ENCODE measurements around the gene BFAR. TPM values are rescaled to one million over a fixed set of nuclear protein-coding genes. Genes with fewer than 3 reads are reported as not detected.

Gene BFAR
- polyA plus RNA-seq, 1 of the 3 experiments (the other 2 are of a cell fraction): 48.3 TPM

GRCh38 chr16:14602443-14602963, 30.2 kb upstream of the BFAR start:
- no peak overlapping the region for H3K4me3 ChIP-seq (ENCODE audit: low read depth in 2 of 2, low read length in 1 of 2)
- H2AFZ ChIP-seq (ENCODE audit: low read depth): no peak overlapping the region
- DNase-seq: no peak
- ChIA-PET CTCF (no interaction called here), POLR2A (interaction anchor here (0.6 kb wide), 1 partner anchor 9 kb away, joined by 4 read pairs; no protein-coding TSS in a partner anchor)
- H3K27ac ChIP-seq (ENCODE audit: low read depth in 2 of 2, low read length in 1 of 2): no peak overlapping the region
- no peaks in the 10 kb centered on the region for H3K4me1 ChIP-seq (ENCODE audit: control insufficient read depth in 1 of 2, insufficient read depth in 2 of 2, low read depth in 1 of 2, low read length in 1 of 2)
- no peaks in the 10 kb centered on the region for H3K9me3 ChIP-seq
- no peaks in the 10 kb centered on the region for H3K9me2 ChIP-seq
- H4K20me1 ChIP-seq (ENCODE audit: insufficient read depth): peaks cover 3% of the 10 kb centered on the region; the same call in 1 of the 2 replicates
- WGBS (ENCODE audit: low lambda C conversion rate): 94% methylated on average over 6 of the region's 6 CpGs
- H3F3A ChIP-seq (replicated peaks; ENCODE audit: insufficient read depth): peaks cover 10% of the 10 kb centered on the region
- H3K4me2 ChIP-seq: no peak overlapping the region
- peaks cover 3% of the 10 kb centered on the region; the same call in 1 of the 2 replicates for H3K79me2 ChIP-seq (ENCODE audit: insufficient read depth)
- TF ChIP-seq NFIC (IDR thresholded peaks at IDR 0.05; ENCODE audit: borderline replicate concordance): no peak
- TF ChIP-seq RCOR1 (IDR thresholded peaks at IDR 0.05; ENCODE audit: low read length): no peak
- no peak for TF ChIP-seq RFX5 (IDR thresholded peaks at IDR 0.05; ENCODE audit: low read length)
- TF ChIP-seq GATA2 (CRISPR knock-in tag; IDR thresholded peaks at IDR 0.05): no peak
- TF ChIP-seq TEAD4 (IDR thresholded peaks at IDR 0.05; ENCODE audit: borderline replicate concordance, insufficient read depth): no peak
- TF ChIP-seq IRF3 (IDR thresholded peaks at IDR 0.05; ENCODE audit: low read depth, low read length): no peak
- no peak for TF ChIP-seq TCF12 (IDR thresholded peaks at IDR 0.05)
- H3K27me3 ChIP-seq (ENCODE audit: insufficient read depth): no peaks in the 10 kb centered on the region
- H3K36me3 ChIP-seq (replicated peaks in 1 of 2; ENCODE audit: control insufficient read depth in 1 of 2, insufficient read depth in 2 of 2, low read length in 1 of 2): peaks cover 46 to 54% of the 10 kb centered on the region in 2 experiments
- no peak overlapping the region for H3K9ac ChIP-seq

DNA sequence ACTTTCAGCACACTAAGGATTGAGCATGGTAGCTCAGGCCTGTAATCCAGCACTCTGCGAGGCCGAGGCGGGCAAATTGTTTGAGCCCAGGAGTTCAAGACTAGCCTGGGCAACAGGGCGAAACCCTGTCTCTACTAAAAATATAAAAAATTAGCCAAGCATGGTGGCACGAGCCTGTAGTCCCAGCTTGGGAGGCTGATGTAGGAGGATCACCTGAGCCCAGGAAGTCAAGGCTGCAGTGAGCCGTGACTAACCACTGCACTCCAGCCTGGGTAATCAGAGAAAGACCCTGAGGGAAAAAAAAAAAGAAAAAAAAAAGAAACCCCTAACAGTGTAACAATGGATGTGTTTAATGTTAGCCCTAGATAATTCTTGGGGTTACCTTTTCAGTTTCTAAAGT, 26.6 kb upstream of the BFAR start:
- POLR2A ChIA-PET: no interaction called here
- Histone ChIP-seq H2AFZ (ENCODE audit: low read depth) (no peak overlapping the region), H4K20me1 (ENCODE audit: insufficient read depth) (no peaks in the 10 kb centered on the region), H3K27ac (ENCODE audit: low read depth in 2 of 2, low read length in 1 of 2) (no peak overlapping the region), H3K9ac (no peak overlapping the region), H3K4me1 (ENCODE audit: control insufficient read depth in 1 of 2, insufficient read depth in 2 of 2, low read depth in 1 of 2, low read length in 1 of 2) (no peaks in the 10 kb centered on the region), H3K4me2 (no peak overlapping the region), H3K27me3 (ENCODE audit: insufficient read depth) (no peaks in the 10 kb centered on the region), H3F3A (replicated peaks; ENCODE audit: insufficient read depth) (peaks cover 3% of the 10 kb centered on the region), H3K9me2 (no peaks in the 10 kb centered on the region), H3K9me3 (no peaks in the 10 kb centered on the region), H3K79me2 (ENCODE audit: insufficient read depth) (0 out of 2 replicates have a peak, but pooled peaks cover 3% of the 10 kb centered on the region), H3K4me3 (ENCODE audit: low read depth in 2 of 2, low read length in 1 of 2) (no peak overlapping the region), H3K36me3 (replicated peaks in 1 of 2; ENCODE audit: control insufficient read depth in 1 of 2, insufficient read depth in 2 of 2, low read length in 1 of 2) (peaks cover 58 to 63% of the 10 kb centered on the region in 2 experiments)
- no peak for DNase-seq
- TF ChIP-seq FOSL2 (IDR thresholded peaks at IDR 0.05; ENCODE audit: borderline replicate concordance, low read depth): no peak
- no peak for TF ChIP-seq POLR2AphosphoS5 (IDR thresholded peaks at IDR 0.05; ENCODE audit: low read depth, low read length)
- TF ChIP-seq NFIC (IDR thresholded peaks at IDR 0.05; ENCODE audit: borderline replicate concordance): no peak
- TF ChIP-seq RAD21 (IDR thresholded peaks at IDR 0.05; ENCODE audit: low read length): no peak
- TF ChIP-seq TCF12 (IDR thresholded peaks at IDR 0.05): no peak
- TF ChIP-seq JUND (IDR thresholded peaks at IDR 0.05): no peak
- TF ChIP-seq YY1 (IDR thresholded peaks at IDR 0.05; ENCODE audit: low read depth): no peak
- no peak for TF ChIP-seq RFX5 (IDR thresholded peaks at IDR 0.05; ENCODE audit: low read length)
- CTCF ChIA-PET: no interaction called here
- 82% methylated on average over 6 of the region's 6 CpGs for WGBS (ENCODE audit: low lambda C conversion rate)
